ENCODE results near the gene LRRC49. TPM values are rescaled to one million over a fixed set of nuclear protein-coding genes. Genes with fewer than 3 reads are reported as not detected.

The LRRC49 gene
- total RNA-seq, 1 donor, result 18.1 TPM

DNA sequence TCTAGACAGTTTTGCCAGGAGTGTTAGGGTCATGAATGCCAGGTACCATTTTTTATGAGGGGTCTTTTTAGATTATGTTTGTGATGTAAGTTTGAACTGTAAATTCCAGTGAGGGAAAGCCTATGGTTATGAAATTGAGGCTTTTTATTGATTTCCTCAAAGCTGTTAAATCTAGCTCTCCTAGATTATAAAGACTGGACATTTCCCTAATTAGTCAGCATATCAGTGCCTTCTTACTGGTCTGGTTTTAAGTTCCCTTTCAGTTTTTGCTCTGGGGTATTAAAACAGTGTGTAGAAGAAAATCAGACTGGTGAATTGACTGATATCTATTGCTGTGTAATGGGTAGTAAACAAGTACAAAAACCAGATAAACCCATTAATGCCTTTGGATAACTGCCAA, 39.2 kb downstream of the LRRC49 start:
- Histone ChIP-seq H4K20me1 (ENCODE audit: insufficient read depth, low read length) (no peaks in the 10 kb centered on the region), H3K79me2 (ENCODE audit: insufficient read depth, low read length) (no peaks in the 10 kb centered on the region), H3K4me1 (ENCODE audit: insufficient read depth, low read length) (no peaks in the 10 kb centered on the region), H3K4me3 (ENCODE audit: insufficient read depth, low read length) (no peak overlapping the region), H3K27me3 (ENCODE audit: insufficient read depth, low read length) (no peaks in the 10 kb centered on the region), H3K36me3 (ENCODE audit: insufficient read depth, low read length) (no peaks in the 10 kb centered on the region), H3K4me2 (ENCODE audit: insufficient read depth, low read length) (no peak overlapping the region), H2AFZ (ENCODE audit: low read length) (no peak overlapping the region), H3K9me3 (ENCODE audit: low read depth, low read length) (no peaks in the 10 kb centered on the region), H3K27ac (ENCODE audit: low read depth, low read length) (no peak overlapping the region)
- no peak for DNase-seq (ENCODE audit: insufficient read length, low spot score, missing footprints)
- TF ChIP-seq, protein P1, sequence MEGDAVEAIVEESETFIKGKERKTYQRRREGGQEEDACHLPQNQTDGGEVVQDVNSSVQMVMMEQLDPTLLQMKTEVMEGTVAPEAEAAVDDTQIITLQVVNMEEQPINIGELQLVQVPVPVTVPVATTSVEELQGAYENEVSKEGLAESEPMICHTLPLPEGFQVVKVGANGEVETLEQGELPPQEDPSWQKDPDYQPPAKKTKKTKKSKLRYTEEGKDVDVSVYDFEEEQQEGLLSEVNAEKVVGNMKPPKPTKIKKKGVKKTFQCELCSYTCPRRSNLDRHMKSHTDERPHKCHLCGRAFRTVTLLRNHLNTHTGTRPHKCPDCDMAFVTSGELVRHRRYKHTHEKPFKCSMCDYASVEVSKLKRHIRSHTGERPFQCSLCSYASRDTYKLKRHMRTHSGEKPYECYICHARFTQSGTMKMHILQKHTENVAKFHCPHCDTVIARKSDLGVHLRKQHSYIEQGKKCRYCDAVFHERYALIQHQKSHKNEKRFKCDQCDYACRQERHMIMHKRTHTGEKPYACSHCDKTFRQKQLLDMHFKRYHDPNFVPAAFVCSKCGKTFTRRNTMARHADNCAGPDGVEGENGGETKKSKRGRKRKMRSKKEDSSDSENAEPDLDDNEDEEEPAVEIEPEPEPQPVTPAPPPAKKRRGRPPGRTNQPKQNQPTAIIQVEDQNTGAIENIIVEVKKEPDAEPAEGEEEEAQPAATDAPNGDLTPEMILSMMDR (IDR thresholded peaks at IDR 0.05; ENCODE audit: extremely low read depth, low read depth, low read length), result no peak

DNA sequence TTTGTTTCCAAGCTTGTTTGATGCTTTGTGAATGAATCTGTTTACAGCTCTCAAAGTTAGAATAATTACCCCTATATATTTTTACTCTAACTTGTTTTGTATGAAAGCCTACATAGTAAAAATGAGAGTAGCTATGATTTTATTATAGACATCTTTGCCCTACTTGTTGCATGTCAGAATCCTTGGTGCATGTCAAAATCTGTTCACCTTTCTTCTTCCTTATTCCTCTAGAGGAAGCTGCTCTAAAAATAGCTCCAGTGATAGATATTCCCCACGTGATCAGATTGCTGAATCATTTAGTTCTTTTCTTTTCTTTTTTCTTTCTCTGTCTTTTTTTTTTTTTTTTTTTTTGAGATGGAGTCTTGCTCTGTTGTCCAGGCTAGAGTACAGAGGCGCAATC, 39.8 kb downstream of the LRRC49 start:
- TF ChIP-seq, protein P1 (IDR thresholded peaks at IDR 0.05; ENCODE audit: extremely low read depth, low read depth, low read length), result no peak
- no peaks in the 10 kb centered on the region for H4K20me1 ChIP-seq (ENCODE audit: insufficient read depth, low read length)

DNA sequence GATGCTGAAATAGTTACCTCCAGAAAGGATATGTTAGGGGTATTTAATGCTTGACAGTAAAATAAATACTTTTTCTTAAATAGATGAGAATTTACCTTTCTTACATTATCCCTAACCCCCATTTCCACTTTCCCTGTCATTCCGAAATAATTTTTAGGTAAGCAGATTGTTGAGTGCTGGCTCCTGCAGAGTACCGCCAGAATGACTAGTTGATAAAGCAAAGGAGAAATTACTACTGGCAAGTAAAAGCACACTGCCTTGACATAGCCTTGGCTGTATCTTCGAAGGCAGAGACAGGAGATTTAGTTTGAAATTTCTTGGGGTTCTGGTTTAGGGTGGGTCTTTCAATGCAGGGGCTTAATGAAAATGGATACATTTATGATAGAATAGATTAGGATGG, 40.8 kb downstream of the LRRC49 start:
- no peaks in the 10 kb centered on the region for H4K20me1 ChIP-seq (ENCODE audit: insufficient read depth, low read length)
- H3K79me2 ChIP-seq (ENCODE audit: insufficient read depth, low read length), result no peaks in the 10 kb centered on the region
- H3K4me3 ChIP-seq (ENCODE audit: insufficient read depth, low read length), result no peak overlapping the region
- H3K4me2 ChIP-seq (ENCODE audit: insufficient read depth, low read length), result no peak overlapping the region
- no peaks in the 10 kb centered on the region for H3K27me3 ChIP-seq (ENCODE audit: insufficient read depth, low read length)
- H3K9me3 ChIP-seq (ENCODE audit: low read depth, low read length), result no peaks in the 10 kb centered on the region
- no peak for DNase-seq (ENCODE audit: insufficient read length, low spot score, missing footprints)
- TF ChIP-seq, protein P1 (IDR thresholded peaks at IDR 0.05; ENCODE audit: extremely low read depth, low read depth, low read length), result no peak
- H3K27ac ChIP-seq (ENCODE audit: low read depth, low read length), result no peak overlapping the region
- no peaks in the 10 kb centered on the region for H3K4me1 ChIP-seq (ENCODE audit: insufficient read depth, low read length)
- H2AFZ ChIP-seq (ENCODE audit: low read length), result no peak overlapping the region
- no peaks in the 10 kb centered on the region for H3K36me3 ChIP-seq (ENCODE audit: insufficient read depth, low read length)

More for the DNA sequence above, 39.8 kb downstream of the LRRC49 start:
- Histone ChIP-seq H3K79me2 (ENCODE audit: insufficient read depth, low read length) (no peaks in the 10 kb centered on the region), H3K27me3 (ENCODE audit: insufficient read depth, low read length) (no peaks in the 10 kb centered on the region), H3K4me3 (ENCODE audit: insufficient read depth, low read length) (no peak overlapping the region), H2AFZ (ENCODE audit: low read length) (no peak overlapping the region), H3K4me1 (ENCODE audit: insufficient read depth, low read length) (no peaks in the 10 kb centered on the region), H3K9me3 (ENCODE audit: low read depth, low read length) (no peaks in the 10 kb centered on the region), H3K36me3 (ENCODE audit: insufficient read depth, low read length) (no peaks in the 10 kb centered on the region), H3K27ac (ENCODE audit: low read depth, low read length) (no peak overlapping the region), H3K4me2 (ENCODE audit: insufficient read depth, low read length) (no peak overlapping the region)
- DNase-seq (ENCODE audit: insufficient read length, low spot score, missing footprints), result peak; percentile 58

DNA sequence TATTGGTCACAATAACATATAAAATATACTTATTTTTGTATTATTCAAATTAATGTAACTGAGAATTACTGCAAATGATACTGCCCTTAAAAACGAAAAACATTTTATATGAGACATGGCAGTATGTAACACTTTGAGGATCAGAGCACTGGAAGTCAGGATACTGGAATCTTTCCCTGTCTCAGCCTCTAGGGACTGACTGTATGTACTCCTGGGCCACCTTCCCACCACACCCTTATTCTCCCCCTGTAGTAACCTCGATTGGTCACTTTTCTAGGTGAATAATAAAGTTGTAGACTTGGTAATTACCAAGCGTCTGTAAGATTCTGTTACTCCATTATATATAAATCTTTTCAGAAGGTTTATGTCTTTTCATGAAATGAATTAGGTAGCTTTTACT, 43.0 kb downstream of the LRRC49 start:
- no peak overlapping the region for H3K27ac ChIP-seq (ENCODE audit: low read depth, low read length)
- H3K4me1 ChIP-seq (ENCODE audit: insufficient read depth, low read length), result no peaks in the 10 kb centered on the region
- H3K4me3 ChIP-seq (ENCODE audit: insufficient read depth, low read length), result no peak overlapping the region
- H3K27me3 ChIP-seq (ENCODE audit: insufficient read depth, low read length), result no peaks in the 10 kb centered on the region
- no peaks in the 10 kb centered on the region for H3K36me3 ChIP-seq (ENCODE audit: insufficient read depth, low read length)
- H3K9me3 ChIP-seq (ENCODE audit: low read depth, low read length), result no peaks in the 10 kb centered on the region
- TF ChIP-seq, protein P1 (IDR thresholded peaks at IDR 0.05; ENCODE audit: extremely low read depth, low read depth, low read length), result no peak
- H3K4me2 ChIP-seq (ENCODE audit: insufficient read depth, low read length), result no peak overlapping the region
- no peak for DNase-seq (ENCODE audit: insufficient read length, low spot score, missing footprints)
- H3K79me2 ChIP-seq (ENCODE audit: insufficient read depth, low read length), result no peaks in the 10 kb centered on the region
- no peaks in the 10 kb centered on the region for H4K20me1 ChIP-seq (ENCODE audit: insufficient read depth, low read length)
- no peak overlapping the region for H2AFZ ChIP-seq (ENCODE audit: low read length)

Data from osteoblast (primary cell).